AG08396 (cell line): ENCODE results near the gene RFX2.

Experiments used
- DNase-seq: peaks from one replicate; pipeline ENCODE4 v3.0.0; 2012; ENCODE audit warnings: low spot score, mixed read lengths

Gene RFX2

GRCh38 chr19:5955636-5955935, 154.7 kb downstream of the RFX2 start:
- DNase-seq, result peak; percentile 49

- DNase-seq, result peak; percentile 62
These were observed 156.0 kb downstream of the RFX2 start for GRCh38 chr19:5954293-5954692.

GRCh38 chr19:5953680-5954213, 156.6 kb downstream of the RFX2 start:
- DNase-seq, result no peak

GRCh38 chr19:5953030-5953589, 157.2 kb downstream of the RFX2 start:
- DNase-seq, result no peak

GRCh38 chr19:5952193-5953029, 157.9 kb downstream of the RFX2 start:
- DNase-seq, result no peak

GRCh38 chr19:5951338-5951861, 158.9 kb downstream of the RFX2 start:
- no peak for DNase-seq

- no peak for DNase-seq
These were observed 159.6 kb downstream of the RFX2 start for GRCh38 chr19:5950741-5951140.

- DNase-seq, result no peak
These were observed 160.5 kb downstream of the RFX2 start for GRCh38 chr19:5949792-5950305.

GRCh38 chr19:5948752-5949564, 161.3 kb downstream of the RFX2 start:
- no peak for DNase-seq

- no peak for DNase-seq
These were observed 162.9 kb downstream of the RFX2 start for GRCh38 chr19:5947435-5947834.

- DNase-seq, result peak; percentile 50
These were observed 166.7 kb downstream of the RFX2 start for GRCh38 chr19:5943623-5944022.
